Posterior vena cava (tissue), 2 donors: ENCODE measurements around the gene TPRG1. TPM values are rescaled to one million over a fixed set of nuclear protein-coding genes. Genes with fewer than 3 reads are reported as not detected.

Experiments
- DNase-seq: peaks from one replicate; pipeline ENCODE4 v3.0.0-alpha.2; 2020; ENCODE audit warnings: low spot score
- intact Hi-C, 2 donors: fragments of 100-400 bp; cut with DNase I; formaldehyde crosslinking; loops; one replicate each; pipeline versions ENCODE4 v1.14.1 to v1.14.2; 2022 to 2023
- total RNA-seq, 2 donors: library from RNA; stranded (reverse); fragmentation: NEBNext Ultra II Directional; extraction: Animal tissue kit (Norgen Biotek cat#: 25700); gene quantifications; one replicate each; pipeline ENCODE4 v1.2.1, GENCODE V29; 2021
- donor health status: DM: yes; HTN: yes; CAD: no.
- donor health status: DM: yes; HTN: yes; CAD: no.

Gene TPRG1
- total RNA-seq, 2 donors from 2014 or later = 14.2 to 15.2 TPM

DNA sequence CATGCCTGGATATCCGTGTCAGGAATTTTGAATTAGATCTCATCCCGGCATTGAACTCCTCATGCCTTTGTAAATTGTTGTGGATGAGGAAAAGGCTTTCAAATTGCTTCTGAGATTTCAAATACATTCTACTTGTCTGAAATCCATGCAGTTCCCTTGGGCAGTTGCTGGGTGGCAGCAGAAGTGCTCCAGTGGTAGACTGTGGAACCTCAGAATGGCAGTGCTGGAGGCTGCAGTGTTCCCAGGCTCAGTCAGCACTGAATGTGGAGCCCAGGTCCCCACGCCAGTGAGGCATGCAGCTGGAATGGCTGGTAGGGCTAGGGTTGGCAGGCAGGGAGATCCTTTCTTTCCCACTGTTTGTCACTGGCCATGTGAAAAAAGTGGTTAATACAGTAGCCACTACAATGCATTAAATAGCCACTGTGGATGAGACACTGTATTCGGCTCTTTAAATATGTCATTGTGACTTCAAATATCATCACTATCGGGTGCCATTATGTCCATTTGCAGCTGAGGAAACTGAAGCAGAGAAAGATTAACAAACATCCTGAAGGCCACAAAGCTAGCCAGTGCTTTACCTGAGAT lies 98.6 kb downstream of the TPRG1 start:
- intact Hi-C loops = no loop called here
- no peak for DNase-seq

DNA sequence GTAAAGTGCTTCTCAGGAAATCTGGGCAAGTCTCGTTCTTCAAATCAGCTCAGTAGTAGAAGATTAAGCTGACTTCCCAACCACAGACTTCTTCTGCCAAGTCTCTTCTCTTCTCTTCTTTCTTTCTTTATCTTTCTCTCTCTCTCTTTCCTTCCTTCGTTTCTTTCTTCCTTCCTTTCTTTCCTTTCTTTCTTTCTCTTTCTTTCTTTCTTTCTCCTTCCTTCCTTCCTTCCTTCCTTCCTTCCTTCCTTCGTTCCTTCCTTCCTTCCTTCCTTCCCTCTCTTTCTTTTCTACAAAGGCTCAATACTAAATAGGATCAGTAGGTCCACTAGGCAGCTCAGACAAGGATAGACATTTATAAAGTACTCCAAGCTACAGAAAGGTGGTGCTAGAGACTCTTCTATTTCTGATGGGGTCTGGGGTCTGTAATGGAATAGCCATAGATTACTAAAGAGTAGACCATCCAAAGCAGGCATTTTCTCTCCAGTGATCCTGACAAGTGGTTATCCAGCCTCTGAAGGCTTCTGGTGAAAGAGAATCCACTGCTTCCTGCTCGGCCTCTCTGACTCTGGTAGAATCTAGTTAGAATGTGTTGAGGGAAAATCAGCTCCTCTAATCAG lies 100.8 kb downstream of the TPRG1 start:
- no peak for DNase-seq
- intact Hi-C loops = no loop called here

GRCh38 chr3:189273736-189274135 lies 102.0 kb downstream of the TPRG1 start:
- intact Hi-C loops = no loop called here
- DNase-seq = no peak

GRCh38 chr3:189275182-189275581 lies 103.4 kb downstream of the TPRG1 start:
- intact Hi-C loops = no loop called here
- DNase-seq = no peak

- intact Hi-C loops = no loop called here
- DNase-seq = no peak
Observed at GRCh38 chr3:189275852-189276251, 104.1 kb downstream of the TPRG1 start.

GRCh38 chr3:189276444-189277219 lies 104.9 kb downstream of the TPRG1 start:
- no peak for DNase-seq
- intact Hi-C loops = no loop called here

GRCh38 chr3:189277711-189278110 lies 105.9 kb downstream of the TPRG1 start:
- no peak for DNase-seq
- intact Hi-C loops = no loop called here

DNA sequence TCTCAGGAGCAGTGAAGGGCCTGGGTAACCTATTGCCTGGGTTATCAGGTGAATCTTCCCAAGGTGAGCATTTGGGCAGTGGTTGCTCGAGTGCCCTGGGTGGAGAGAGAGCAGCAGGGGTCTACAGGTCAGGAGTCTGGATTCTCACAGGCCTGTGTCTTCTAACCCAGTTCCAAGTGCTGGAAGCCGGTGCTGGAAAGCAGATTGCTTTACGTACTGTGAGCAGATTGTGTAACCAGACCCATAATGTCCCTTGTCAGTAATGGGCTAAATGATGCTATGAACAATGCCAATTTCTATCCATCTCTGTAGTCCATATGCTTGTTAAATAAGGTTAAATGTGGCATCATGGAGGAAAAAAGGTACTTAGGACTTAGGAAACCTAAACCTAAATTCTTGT lies 106.5 kb downstream of the TPRG1 start:
- DNase-seq = no peak
- intact Hi-C loops = no loop called here

DNA sequence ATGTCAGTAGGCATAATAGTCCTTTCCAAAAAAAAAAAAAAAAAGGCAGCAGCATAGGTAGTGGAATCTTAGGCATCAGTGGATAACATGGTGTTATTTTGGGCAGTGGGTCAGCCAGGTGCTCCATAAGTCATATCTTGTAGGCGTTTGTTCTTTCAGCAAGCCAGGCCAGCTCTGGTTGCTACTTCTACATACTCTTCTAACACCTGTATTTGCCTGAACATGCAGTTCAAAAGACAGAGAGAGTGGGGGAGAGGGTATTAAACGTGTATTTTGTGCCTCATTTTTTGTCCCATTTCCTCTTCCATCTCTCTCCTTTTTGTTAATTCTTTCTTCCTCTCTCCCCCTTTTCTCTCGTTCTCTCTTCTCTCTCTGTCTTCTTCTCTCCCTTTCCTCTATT lies 110.4 kb downstream of the TPRG1 start:
- no peak for DNase-seq
- intact Hi-C loops = no loop called here

- DNase-seq = no peak
- intact Hi-C loops = no loop called here
Observed at GRCh38 chr3:189282741-189283140, 111.0 kb downstream of the TPRG1 start.

DNA sequence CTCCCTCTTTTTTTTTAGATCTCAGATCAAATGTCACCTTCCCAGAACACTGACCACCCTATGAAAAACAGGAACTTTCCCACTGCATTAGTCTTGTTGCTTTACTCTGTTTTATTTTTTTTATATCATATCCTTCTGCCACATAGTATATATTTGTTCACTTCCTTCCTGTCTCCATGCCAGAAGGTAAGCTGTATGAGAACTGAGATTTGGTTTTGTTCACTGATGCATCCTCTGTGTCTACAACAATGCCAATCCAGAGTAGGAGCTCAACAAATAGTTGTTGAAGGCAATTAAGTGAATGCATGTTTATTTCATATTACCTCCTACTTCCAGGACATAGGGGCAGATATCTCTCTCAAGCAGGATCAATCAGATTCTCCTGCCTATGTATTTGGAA lies 114.4 kb downstream of the TPRG1 start:
- no peak for DNase-seq
- intact Hi-C loops = no loop called here

GRCh38 chr3:189286916-189287315 lies 115.1 kb downstream of the TPRG1 start:
- intact Hi-C loops = no loop called here
- no peak for DNase-seq

DNA sequence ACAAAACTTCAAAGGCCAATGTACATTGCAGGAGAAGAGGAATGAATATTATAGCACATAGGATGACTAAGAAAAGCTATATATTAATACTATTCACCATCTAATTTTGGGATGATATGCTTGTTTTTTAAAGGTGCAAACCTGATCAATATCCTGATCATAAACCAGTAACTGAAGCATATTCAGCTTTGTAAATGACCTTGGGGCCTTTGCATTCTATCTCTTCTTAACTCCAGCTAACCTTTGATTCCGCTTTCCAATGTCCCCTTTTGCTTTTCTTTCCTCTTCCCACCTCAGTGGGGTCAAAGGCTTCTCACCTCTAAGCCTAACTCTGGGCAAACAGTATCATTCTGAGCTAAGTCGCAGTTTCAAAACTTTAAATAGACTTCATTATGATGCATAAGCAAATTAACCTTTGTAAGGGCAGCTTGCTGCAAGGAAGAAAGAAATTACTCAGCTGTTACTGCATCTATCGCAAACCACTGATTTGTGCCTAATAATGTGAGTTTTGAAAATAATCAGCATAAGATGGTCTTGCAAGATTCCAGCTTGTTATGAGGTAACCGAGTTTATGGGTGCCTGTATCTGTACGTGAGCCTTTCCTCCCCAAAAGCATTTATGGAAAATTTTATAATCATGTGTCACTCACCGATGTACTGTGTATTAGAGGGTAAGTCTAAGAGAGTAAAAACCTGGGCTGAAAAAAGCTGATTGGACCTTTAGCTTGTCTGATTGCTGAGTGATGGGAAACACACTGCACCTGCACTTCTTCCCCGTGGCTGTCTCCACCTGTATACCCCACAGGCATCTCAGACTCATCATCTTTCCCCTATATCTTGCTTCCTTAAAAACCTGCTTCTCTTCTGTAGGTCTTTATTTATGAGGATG lies 116.8 kb downstream of the TPRG1 start:
- intact Hi-C loops = no loop called here
- no peak for DNase-seq

DNA sequence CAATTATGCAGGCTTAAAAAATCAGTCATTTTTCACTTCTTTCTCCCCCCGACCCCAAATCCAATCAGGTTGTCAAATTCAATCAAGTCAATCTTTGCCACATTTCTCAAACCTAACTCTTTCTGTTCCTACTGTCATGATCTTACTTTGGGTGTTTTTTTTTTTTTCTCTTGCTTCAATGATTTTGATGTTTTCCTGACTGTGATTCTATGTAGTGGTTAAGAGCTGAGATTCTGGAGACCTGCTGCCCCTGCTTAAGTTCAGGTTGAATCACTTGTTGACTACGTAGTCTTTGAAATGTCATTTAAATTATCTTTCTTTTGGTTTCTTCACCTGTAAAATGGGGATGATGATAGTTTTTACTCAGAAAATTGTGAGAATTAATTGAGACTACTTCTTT lies 117.5 kb downstream of the TPRG1 start:
- no peak for DNase-seq
- intact Hi-C loops = no loop called here

DNA sequence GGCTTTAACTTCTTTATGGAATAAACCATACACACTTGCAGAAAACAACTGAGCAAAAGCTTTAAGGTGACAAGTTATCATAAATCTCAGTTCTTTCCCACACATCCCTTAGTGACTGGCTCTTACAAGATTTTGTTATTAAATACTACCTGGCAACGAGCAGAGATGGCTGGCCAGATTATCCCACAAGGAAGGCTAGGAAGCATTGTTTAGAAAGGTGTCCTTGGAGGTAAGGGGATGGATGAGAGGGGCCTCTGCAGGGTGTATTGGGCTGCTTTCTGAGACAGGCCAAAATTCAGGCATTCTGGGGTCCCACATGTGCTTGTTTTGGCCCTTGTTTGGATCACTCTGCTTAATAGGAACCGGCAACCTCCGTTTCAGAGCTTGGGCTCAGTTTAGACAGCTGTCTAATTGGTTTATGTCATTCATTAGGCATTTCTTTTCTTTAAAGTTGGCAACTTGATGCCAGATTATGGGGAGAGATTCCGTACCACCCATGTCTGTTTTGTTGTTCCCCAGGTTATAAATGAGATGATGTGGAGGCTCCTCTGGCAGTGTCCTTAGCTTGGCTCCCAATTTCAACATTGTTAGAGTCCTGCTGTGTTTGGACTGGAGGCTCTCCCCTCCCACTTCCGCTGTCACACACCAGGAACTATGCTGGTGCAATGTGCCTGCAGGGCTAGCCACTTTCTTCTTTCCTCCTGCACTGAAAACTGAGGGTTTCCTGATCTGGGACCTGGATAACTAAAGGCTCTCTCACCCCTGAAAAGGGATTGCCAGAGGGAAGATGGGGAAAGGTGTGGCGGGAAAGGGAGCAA lies 121.1 kb downstream of the TPRG1 start:
- DNase-seq = no peak
- intact Hi-C loops = no loop called here

DNA sequence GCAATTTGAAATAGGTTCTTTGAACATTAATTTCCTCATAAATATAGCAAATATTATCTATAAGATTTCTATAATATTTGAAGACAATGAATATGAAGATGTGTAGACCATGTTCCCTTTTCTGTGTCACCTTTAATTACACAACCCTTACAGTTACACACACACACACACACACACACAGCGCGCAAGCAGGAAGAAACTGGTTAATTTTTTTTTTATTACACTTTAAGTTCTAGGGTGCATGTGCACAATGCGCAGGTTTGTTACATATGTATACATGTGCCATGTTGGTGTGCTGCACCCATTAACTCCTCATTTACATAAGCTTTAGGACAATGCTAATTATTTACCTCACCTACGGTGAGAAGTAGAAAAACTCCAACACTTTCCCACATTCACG lies 122.9 kb downstream of the TPRG1 start:
- no peak for DNase-seq
- intact Hi-C loops = no loop called here

- intact Hi-C loops = no loop called here
Observed at GRCh38 chr3:189295089-189295488, 123.3 kb downstream of the TPRG1 start.

GRCh38 chr3:189297932-189298331 lies 126.2 kb downstream of the TPRG1 start:
- DNase-seq = no peak
- intact Hi-C loops = no loop called here

More at GRCh38 chr3:189295089-189295488, 123.3 kb downstream of the TPRG1 start:
- DNase-seq = no peak
